Dermis blood vessel endothelial cell (primary cell): ENCODE data around the gene PHACTR2. TPM values are rescaled to one million over a fixed set of nuclear protein-coding genes. Genes with fewer than 3 reads are reported as not detected.

Source experiments
- DNase-seq: peaks from one replicate; pipeline ENCODE4 v3.0.0; 2010
- total RNA-seq: library from RNA; depleted of rRNA; stranded (reverse); fragments of >200 nt; gene quantifications from 2 replicates; pipeline ENCODE4 v1.2.3, GENCODE V29; 2014

The PHACTR2 gene
- total RNA-seq, 1 donor from 2014 or later, result 199 TPM

DNA sequence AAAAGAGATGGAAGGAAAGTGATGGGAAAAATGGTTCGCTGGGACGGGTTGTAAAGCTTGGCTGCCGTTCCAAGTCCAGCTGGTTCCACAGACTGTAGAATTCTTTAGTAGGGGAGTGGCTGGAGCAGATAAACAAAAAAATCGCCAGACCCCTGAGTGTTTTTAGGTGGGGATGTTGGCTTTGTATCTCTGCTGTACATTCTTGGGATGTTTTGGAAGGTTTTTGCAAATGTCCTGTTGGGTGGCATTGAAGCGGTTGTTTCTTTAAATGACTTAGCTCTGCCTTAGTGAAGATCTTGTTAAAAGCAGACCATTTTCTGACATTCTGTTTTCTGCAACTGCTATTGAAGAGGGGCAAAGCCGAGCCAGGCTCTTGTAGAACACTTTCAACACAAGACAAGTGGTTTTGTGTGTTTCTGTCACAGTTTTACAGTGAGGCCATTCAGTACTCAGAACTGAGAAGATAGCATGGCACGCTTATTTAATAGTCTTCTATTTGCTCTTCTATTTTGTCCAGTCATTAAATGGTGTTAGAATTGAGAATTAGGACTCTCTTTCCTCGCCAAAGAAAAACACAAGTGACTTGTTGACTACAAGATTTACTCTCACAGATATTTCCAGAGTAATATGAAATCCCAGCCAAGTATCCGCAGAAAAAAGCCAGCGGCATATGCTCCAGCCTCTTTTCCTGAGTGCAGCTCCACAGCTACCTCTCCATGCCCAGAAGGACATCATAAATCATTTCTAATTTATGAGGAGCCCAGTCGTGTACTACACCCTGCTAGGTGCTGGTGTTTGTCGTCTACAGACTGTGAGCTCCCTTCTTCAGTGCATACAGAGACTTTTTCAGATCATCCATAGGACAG is 65.8 kb downstream of the PHACTR2 start:
- DNase-seq, result no peak

DNA sequence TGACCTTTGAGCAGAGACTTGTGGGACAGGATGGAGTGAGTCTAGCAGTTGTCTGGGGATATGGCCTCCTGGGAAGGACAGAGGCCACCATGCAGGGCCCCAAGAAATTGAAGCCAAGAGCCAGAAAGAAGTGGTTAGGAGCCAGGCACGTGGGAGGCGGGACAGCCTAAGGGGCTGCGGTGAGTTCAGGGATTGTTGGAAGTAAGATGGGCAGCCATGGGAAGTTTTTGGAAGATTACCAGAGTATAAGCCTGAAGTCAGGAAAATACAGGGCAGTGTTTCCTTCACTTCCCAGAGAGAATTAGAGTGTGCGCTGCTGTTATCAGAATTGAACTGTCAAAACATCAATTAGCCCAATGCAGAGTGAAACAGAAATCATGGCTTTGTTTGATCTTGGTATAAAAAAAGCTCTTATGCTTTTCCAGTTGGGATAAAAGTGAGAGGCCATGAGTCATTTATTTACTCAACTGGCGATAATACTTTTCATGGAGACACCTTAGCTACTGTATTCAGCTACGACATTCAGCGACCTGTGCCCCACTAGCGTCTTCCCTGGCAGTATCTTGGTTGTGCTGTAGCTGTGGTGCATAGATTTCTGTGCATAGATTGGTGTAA is 66.9 kb downstream of the PHACTR2 start:
- DNase-seq, result peak; percentile 13

GRCh38 chr6:143745166-143746133 is 67.7 kb downstream of the PHACTR2 start:
- DNase-seq, result peak; percentile 78

GRCh38 chr6:143746202-143747119 is 68.7 kb downstream of the PHACTR2 start:
- no peak for DNase-seq

DNA sequence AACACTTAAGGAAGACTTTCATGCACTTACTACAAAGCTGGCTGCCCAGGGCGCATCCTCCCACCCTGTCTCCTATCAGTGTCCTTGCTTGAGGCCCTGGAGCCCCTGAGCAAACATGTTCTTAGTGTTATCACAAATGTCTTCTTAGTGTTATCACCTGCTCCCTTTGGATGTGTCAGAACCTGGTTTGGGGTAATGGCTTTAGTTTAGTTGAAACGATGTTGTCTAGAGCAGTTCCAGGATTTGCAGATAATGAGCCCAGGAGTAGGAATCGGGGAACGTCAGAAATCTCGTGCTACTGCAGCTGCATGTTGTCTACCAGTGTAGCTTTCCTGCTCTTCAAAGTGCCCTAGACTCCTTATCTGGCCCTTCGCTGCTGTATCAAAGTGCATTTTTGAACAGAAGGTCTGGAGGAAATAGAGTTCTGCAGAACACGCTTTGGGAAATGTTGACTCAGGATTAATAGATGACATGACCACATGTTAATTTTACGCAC is 69.6 kb downstream of the PHACTR2 start:
- no peak for DNase-seq

DNA sequence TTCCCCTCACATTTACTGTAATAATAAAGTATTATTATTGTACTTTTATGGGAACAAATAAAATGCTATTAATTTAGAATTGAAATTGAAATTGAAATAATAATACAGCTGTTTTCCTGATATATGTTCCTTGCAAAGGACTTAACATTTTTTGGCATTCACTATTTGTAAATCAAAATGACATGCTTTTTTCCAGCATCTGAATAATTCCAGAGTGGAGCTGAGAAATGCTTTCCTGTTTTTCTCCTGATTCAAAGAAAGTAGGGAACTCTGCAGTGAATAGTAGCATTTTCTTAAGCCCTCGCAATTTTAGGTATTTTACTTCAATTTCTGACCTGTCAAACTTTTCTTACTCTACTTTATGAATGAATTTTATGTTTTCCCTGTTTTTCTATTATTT is 72.1 kb downstream of the PHACTR2 start:
- DNase-seq, result no peak

DNA sequence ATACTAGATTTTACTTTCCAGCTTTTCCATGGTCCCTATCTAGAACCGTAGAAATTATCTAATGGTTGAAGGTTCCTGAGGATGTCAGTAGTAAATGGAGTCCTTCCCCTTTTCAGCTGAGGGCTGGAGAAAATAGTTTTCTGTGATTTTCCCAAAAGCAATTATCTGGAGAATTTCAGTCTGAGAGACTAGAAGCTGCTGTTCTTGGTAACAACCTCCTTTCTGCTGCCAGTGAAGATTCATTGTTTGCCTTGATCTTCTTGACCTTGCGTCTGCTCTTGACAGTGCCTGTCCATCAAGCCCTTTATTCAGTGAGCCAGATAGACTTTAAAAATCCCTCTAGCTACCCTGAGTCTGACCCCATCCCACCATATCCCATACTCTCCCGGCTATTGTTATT is 73.1 kb downstream of the PHACTR2 start:
- no peak for DNase-seq

GRCh38 chr6:143752459-143752858 is 74.7 kb downstream of the PHACTR2 start:
- no peak for DNase-seq

DNA sequence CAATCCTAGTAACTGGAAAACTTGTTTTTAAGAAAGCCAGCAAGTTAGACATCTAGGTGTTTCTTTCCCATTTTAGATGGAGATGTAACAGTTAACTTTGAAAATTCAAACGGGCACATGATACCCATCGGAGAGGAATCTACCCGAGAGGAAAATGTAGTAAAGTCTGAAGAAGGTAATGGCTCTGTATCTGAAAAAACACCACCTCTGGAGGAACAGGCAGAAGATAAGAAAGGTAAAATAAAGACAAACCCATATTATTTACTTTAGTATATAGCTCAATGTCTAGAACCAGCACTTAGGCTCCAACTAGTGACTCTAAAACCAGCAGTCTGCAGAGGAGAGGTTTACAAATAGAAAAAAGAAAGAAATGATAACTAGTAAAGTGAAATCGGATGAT is 75.9 kb downstream of the PHACTR2 start:
- no peak for DNase-seq

DNA sequence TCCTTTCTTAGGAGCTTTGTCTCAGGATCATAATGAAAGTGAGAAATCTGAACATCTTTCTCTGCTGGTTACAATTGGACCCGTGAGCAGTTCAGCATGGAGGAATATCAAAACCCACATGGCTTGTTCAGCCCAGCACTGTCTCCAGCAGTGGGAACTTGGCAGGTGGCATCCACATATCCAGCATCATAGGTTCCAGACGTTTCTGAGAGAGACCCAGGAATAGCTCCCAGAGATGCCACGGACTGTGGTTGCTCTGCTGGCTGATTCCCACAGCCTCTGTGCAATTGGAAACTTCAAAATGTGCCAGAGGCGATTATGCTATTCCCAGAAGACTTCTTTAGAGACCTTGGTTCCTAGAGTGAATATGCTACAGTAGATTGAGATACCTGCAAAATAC is 76.4 kb downstream of the PHACTR2 start:
- DNase-seq, result no peak

DNA sequence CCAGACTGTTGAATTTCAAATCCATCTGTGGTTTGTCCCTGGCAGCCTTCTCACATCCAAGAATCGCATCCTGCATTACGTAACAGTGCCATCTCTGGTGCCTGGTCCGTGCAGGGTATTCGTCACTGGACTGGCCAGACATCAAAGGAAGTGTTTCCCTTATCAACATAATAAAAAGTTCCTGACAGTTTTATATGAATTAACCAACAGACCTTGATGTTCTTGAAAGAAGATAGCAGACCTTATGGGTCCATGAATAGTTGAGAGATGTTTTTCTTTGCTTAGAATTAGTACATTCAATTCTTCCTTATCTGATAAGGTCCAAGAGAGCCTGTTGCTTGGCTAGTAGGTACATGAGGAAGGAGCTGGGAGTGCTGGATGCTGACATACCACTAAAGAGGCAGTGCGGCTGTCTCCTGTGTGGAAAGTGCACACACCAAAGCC is 77.6 kb downstream of the PHACTR2 start:
- DNase-seq, result peak; percentile 82

- DNase-seq, result no peak
Measured at GRCh38 chr6:143757346-143757832, 79.6 kb downstream of the PHACTR2 start.

GRCh38 chr6:143758551-143758950 is 80.8 kb downstream of the PHACTR2 start:
- no peak for DNase-seq

DNA sequence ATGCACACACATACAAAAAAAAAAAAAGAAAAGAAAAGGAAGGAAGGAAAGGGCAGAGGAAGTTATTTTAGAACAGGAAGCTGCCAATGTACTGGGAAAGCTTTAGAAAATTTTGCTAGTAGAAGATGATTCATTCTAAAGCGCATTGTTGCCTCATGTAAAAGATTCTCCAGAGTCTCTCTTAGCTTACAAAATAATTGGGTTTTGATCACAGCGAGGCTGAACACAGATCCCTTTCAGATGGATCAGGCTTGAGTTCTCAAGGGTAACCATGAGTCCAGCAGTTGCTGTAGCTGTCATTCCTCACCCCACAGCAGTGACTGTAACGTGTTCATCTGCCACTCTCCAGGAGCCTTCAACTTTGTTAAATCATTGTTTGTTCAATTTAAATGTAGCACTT is 81.9 kb downstream of the PHACTR2 start:
- peak; percentile 46 for DNase-seq

GRCh38 chr6:143761074-143761473 is 83.3 kb downstream of the PHACTR2 start:
- no peak for DNase-seq

DNA sequence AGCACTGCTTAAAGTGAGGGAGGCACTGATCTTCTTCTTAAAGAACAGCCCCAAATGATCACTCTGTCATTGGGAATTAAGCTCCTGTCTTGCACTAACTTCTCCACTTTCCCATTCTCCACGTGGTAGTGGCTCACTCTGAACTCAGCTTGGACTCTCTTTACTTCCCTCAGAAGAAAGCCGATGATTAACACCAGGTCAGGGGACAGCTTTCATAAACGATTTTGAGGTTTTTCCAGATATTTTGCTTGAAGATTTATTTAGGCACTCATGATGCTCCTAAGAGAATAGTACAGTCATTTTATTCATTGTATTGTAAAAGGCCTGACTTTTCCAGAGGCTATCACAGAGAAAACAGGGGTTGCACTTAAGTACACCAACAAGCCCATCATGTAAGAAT is 84.4 kb downstream of the PHACTR2 start:
- DNase-seq, result no peak

DNA sequence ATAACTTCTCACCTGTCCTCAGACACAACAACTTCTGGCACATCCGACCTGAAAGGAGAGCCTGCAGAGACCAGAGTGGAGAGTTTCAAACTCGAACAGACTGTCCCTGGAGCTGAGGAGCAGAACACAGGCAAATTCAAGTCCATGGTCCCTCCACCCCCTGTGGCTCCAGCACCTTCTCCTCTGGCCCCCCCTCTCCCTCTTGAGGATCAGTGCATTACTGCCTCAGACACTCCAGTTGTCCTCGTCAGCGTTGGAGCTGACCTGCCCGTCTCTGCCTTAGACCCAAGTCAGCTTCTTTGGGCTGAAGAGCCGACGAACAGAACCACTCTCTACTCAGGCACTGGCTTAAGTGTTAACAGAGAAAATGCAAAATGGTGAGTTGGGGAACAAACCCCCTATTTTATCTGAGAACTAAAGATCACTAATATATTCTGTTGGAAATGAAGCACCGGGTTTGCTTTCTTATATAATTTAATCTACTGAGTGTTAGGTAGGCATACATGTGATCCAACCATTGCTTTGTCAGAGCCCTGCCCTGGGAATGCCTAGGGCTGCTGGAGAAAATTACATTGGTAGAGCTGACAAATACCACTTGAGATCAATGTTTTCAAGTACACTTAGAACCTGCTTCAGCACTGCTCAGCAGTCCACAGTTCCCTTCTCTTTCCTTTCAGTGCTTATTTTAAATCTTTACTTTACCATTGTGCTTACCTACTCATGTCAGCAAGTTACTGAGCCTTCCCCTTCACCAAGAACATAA is 87.8 kb downstream of the PHACTR2 start:
- no peak for DNase-seq

DNA sequence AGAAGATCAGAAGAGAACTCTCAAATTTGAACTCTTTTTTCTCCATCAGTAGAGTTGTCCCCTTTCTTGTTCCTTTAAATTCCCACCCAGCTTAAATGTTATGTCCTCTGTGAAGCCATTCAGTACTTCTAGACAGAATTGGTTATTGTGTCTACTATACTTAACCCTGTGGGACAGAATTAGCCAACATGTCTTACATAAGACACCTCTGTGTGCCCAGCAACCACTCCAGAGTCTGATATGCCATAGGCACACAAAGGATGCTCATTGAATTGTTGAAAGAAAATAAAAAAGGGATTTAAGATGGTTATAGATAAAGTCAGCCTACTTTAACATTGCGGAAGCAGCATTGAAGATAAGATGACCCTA is 88.4 kb downstream of the PHACTR2 start:
- DNase-seq, result no peak

DNA sequence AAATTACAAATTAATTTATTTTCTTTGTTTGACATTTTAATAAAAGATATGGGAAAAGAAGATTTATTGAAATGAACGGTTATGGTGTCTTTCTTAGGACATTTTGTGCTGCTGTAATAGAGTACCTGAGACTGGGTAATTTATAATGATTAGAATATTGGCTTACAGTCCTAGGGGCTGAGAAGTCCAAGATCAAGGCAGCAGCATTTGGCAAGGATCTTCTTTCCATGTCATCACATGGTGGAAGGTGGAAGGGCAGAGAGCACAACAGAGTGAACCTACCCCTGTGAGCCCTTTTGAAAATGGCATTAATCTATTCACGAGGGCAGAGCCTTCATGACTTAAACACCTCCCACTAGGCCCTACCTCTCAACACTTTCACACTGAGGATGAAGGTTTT is 89.7 kb downstream of the PHACTR2 start:
- no peak for DNase-seq
